ENCODE measurements around the gene NOTCH1. TPM values are rescaled to one million over a fixed set of nuclear protein-coding genes. Genes with fewer than 3 reads are reported as not detected.
"Not testable (repeated sequence)": the region's sequence is repeated elsewhere in the genome, so short reads cannot be mapped to it uniquely, and the experiment has no call there.

NOTCH1 gene
- total RNA-seq, 1 donor, result 10.5 TPM

DNA sequence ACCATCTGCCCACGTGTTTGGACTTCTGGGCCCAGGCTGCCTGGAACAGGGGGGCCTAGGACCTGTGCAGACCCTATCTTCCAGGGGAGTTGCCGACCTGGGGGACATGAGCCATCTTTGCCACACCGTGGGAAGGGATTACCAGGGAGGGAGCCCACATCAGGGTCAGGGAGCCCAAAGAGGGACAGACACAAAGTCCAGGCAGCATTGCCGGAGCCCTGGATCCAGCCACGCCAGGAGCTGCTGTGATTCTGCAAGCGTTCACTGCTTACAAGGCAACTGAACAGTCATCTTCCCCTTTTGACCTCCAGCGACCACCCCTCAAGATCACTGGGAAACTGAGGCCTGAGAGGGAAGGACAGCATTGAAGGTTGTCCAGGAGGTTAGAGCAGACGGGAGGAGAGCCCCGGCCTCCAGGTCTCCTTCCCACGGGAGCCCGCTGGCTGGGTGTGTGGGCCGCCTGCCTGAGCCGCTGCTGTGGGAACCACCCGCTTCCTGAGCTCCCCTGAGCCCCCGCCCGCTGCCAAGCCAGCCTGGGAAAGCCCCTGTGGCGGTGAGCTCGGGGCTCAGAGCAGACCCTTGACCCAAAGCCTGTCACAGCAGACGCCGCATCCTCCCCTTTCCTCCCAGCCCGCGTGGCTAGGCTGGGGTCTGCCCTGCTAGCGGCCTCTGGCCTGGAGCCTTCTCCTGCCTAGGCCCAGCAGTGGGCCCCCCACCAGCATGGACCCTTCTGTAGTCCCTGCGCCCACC, 17.1 kb upstream of the NOTCH1 start:
- H2AFZ ChIP-seq (ENCODE audit: low read length), result no peak overlapping the region
- peak; percentile 29 for DNase-seq (ENCODE audit: insufficient read length, low spot score, missing footprints)
- H3K79me2 ChIP-seq (ENCODE audit: insufficient read depth, low read length), result no peaks in the 10 kb centered on the region
- H3K36me3 ChIP-seq (ENCODE audit: insufficient read depth, low read length), result no peaks in the 10 kb centered on the region
- H3K4me3 ChIP-seq (ENCODE audit: insufficient read depth, low read length), result no peak overlapping the region
- peaks cover 3% of the 10 kb centered on the region for H3K9me3 ChIP-seq (ENCODE audit: low read depth, low read length)
- H3K27me3 ChIP-seq (ENCODE audit: insufficient read depth, low read length), result no peaks in the 10 kb centered on the region
- peaks cover 30% of the 10 kb centered on the region for H3K4me1 ChIP-seq (ENCODE audit: insufficient read depth, low read length)
- no peak overlapping the region for H3K4me2 ChIP-seq (ENCODE audit: insufficient read depth, low read length)
- H3K27ac ChIP-seq (ENCODE audit: low read depth, low read length), result no peak overlapping the region
- no peaks in the 10 kb centered on the region for H4K20me1 ChIP-seq (ENCODE audit: insufficient read depth, low read length)
- no peak for TF ChIP-seq CTCF (IDR thresholded peaks at IDR 0.05; ENCODE audit: extremely low read depth, low read depth, low read length)

DNA sequence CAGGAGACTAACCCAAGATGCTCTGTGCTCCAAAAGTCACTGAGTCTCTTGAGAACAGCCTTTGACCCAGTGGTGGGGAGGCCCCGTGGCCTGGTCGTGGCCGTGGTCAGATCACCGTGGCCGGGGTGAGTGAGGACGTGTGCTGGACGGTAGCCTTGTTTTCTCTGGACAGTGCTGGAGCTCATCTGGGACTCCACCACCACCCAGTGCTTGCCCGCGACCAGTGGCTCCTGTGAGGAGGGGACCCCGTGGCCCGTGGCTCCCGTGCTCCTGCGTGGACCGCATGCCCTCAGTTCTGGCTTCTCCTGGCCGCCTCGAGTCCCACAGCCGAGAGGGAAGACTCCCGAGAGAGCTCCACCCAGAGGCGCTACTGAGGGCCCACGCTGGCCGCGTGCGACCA, 15.9 kb upstream of the NOTCH1 start:
- Histone ChIP-seq H3K27me3 (ENCODE audit: insufficient read depth, low read length) (no peaks in the 10 kb centered on the region), H2AFZ (ENCODE audit: low read length) (no peak overlapping the region), H4K20me1 (ENCODE audit: insufficient read depth, low read length) (no peaks in the 10 kb centered on the region), H3K4me2 (ENCODE audit: insufficient read depth, low read length) (no peak overlapping the region), H3K9me3 (ENCODE audit: low read depth, low read length) (peaks cover 3% of the 10 kb centered on the region), H3K4me1 (ENCODE audit: insufficient read depth, low read length) (peaks cover 32% of the 10 kb centered on the region), H3K79me2 (ENCODE audit: insufficient read depth, low read length) (no peaks in the 10 kb centered on the region), H3K27ac (ENCODE audit: low read depth, low read length) (no peak overlapping the region), H3K36me3 (ENCODE audit: insufficient read depth, low read length) (no peaks in the 10 kb centered on the region), H3K4me3 (ENCODE audit: insufficient read depth, low read length) (no peak overlapping the region)
- no peak for DNase-seq (ENCODE audit: insufficient read length, low spot score, missing footprints)
- TF ChIP-seq CTCF (IDR thresholded peaks at IDR 0.05; ENCODE audit: extremely low read depth, low read depth, low read length), result no peak

GRCh38 chr9:136560586-136560985, 14.7 kb upstream of the NOTCH1 start:
- H3K27ac ChIP-seq (ENCODE audit: low read depth, low read length), result no peak overlapping the region
- H3K4me1 ChIP-seq (ENCODE audit: insufficient read depth, low read length), result peaks cover 28% of the 10 kb centered on the region
- H4K20me1 ChIP-seq (ENCODE audit: insufficient read depth, low read length), result no peaks in the 10 kb centered on the region
- H2AFZ ChIP-seq (ENCODE audit: low read length), result no peak overlapping the region
- H3K79me2 ChIP-seq (ENCODE audit: insufficient read depth, low read length), result no peaks in the 10 kb centered on the region
- no peak overlapping the region for H3K4me3 ChIP-seq (ENCODE audit: insufficient read depth, low read length)
- no peaks in the 10 kb centered on the region for H3K27me3 ChIP-seq (ENCODE audit: insufficient read depth, low read length)
- no peak for DNase-seq (ENCODE audit: insufficient read length, low spot score, missing footprints)
- peaks cover 3% of the 10 kb centered on the region for H3K9me3 ChIP-seq (ENCODE audit: low read depth, low read length)
- no peak for TF ChIP-seq CTCF (IDR thresholded peaks at IDR 0.05; ENCODE audit: extremely low read depth, low read depth, low read length)
- no peaks in the 10 kb centered on the region for H3K36me3 ChIP-seq (ENCODE audit: insufficient read depth, low read length)
- H3K4me2 ChIP-seq (ENCODE audit: insufficient read depth, low read length), result no peak overlapping the region

DNA sequence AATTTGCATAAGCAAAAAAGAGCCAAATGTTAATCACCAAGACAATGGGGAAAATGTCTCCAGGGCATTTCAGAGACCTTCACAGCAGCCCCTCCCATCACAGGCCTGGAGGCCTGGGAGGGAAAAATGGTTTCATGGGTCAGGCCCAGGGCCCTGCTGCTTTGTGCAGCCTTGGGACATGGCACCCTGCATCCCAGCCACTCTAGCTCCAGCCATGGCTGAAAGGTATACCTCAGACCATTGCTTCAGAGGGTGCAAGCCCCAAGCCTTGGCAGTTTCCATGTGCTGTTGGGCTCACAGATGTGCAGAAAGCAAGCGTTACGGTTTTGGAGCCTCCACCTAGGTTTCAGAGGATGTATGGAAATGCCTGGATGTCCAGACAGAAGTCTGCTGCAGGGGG, 13.5 kb upstream of the NOTCH1 start:
- peaks cover 16% of the 10 kb centered on the region for H3K4me1 ChIP-seq (ENCODE audit: insufficient read depth, low read length)
- not testable (repeated sequence) for H3K4me3 ChIP-seq (ENCODE audit: insufficient read depth, low read length); DNase-seq (ENCODE audit: insufficient read length, low spot score, missing footprints); H3K9me3 ChIP-seq (ENCODE audit: low read depth, low read length); H3K79me2 ChIP-seq (ENCODE audit: insufficient read depth, low read length); H4K20me1 ChIP-seq (ENCODE audit: insufficient read depth, low read length); H2AFZ ChIP-seq (ENCODE audit: low read length); H3K27me3 ChIP-seq (ENCODE audit: insufficient read depth, low read length); H3K27ac ChIP-seq (ENCODE audit: low read depth, low read length); H3K4me2 ChIP-seq (ENCODE audit: insufficient read depth, low read length); H3K36me3 ChIP-seq (ENCODE audit: insufficient read depth, low read length)

GRCh38 chr9:136558846-136559245, 13.0 kb upstream of the NOTCH1 start:
- not testable (repeated sequence) for DNase-seq (ENCODE audit: insufficient read length, low spot score, missing footprints); H4K20me1 ChIP-seq (ENCODE audit: insufficient read depth, low read length); H3K9me3 ChIP-seq (ENCODE audit: low read depth, low read length); H3K79me2 ChIP-seq (ENCODE audit: insufficient read depth, low read length); H3K27ac ChIP-seq (ENCODE audit: low read depth, low read length); H3K36me3 ChIP-seq (ENCODE audit: insufficient read depth, low read length); H3K4me3 ChIP-seq (ENCODE audit: insufficient read depth, low read length); H3K4me2 ChIP-seq (ENCODE audit: insufficient read depth, low read length); H3K27me3 ChIP-seq (ENCODE audit: insufficient read depth, low read length); H2AFZ ChIP-seq (ENCODE audit: low read length)
- peaks cover 11% of the 10 kb centered on the region for H3K4me1 ChIP-seq (ENCODE audit: insufficient read depth, low read length)

All from osteoblast (primary cell).